ENCODE results near the gene OS9. TPM values are rescaled to one million over a fixed set of nuclear protein-coding genes. Genes with fewer than 3 reads are reported as not detected.
"Not testable (repeated sequence)": the region's sequence is repeated elsewhere in the genome, so short reads cannot be mapped to it uniquely, and the experiment has no call there.

OS9 gene
- total RNA-seq = 100 to 1,000 TPM; 103 to 104 TPM

- Mint-ChIP-seq H3K27ac (no peak within 1 kb of the TSS), H3K4me3 (no peak within 1 kb of the TSS), H3K9me3 (no peaks in the 10 kb centered on the region), H3K27me3 (ENCODE audit: low read depth) (peaks cover 11% of the 10 kb centered on the region), H3K4me1 (ENCODE audit: low read depth) (no peaks in the 10 kb centered on the region), H3K36me3 (ENCODE audit: insufficient read depth in 2 of 2) (peaks cover 10 to 12% of the 10 kb centered on the region in 2 donors)
- ATAC-seq (replicated peaks in 1 of 2) (peak; percentile 96 to 97), DNase-seq (peak; percentile 91 to 97)
Measured at GRCh38 chr12:57693659-57694458, at the start of gene OS9. OS9 (plus strand) TSS chr12:57694132; CDS start chr12:57694162, 30 bp downstream.

- not testable (repeated sequence) for DNase-seq; H3K4me1 Mint-ChIP-seq (ENCODE audit: low read depth); H3K4me3 Mint-ChIP-seq; ATAC-seq (replicated peaks in 1 of 2); H3K27ac Mint-ChIP-seq; H3K9me3 Mint-ChIP-seq; H3K27me3 Mint-ChIP-seq (ENCODE audit: low read depth); H3K36me3 Mint-ChIP-seq (ENCODE audit: insufficient read depth in 2 of 2)
Measured at GRCh38 chr12:57645990-57646658, 47.8 kb upstream of the OS9 start.

- not testable (repeated sequence) for H3K27ac Mint-ChIP-seq; H3K27me3 Mint-ChIP-seq (ENCODE audit: low read depth); H3K9me3 Mint-ChIP-seq; ATAC-seq (replicated peaks in 1 of 2); DNase-seq; H3K4me1 Mint-ChIP-seq (ENCODE audit: low read depth); H3K36me3 Mint-ChIP-seq (ENCODE audit: insufficient read depth in 2 of 2); H3K4me3 Mint-ChIP-seq
Measured at GRCh38 chr12:57646659-57647049, 47.3 kb upstream of the OS9 start.

GRCh38 chr12:57654042-57654441, 39.9 kb upstream of the OS9 start:
- Mint-ChIP-seq H3K36me3 (ENCODE audit: insufficient read depth in 2 of 2) (peaks cover 0 to 2% of the 10 kb centered on the region in 2 donors), H3K4me1 (ENCODE audit: low read depth) (no peaks in the 10 kb centered on the region), H3K27ac (no peak overlapping the region), H3K27me3 (ENCODE audit: low read depth) (no peaks in the 10 kb centered on the region), H3K9me3 (peaks cover 0 to 3% of the 10 kb centered on the region in 2 donors), H3K4me3 (no peak overlapping the region)
- ATAC-seq (replicated peaks in 1 of 2) = no peak
- no peak for DNase-seq

- Mint-ChIP-seq H3K36me3 (ENCODE audit: insufficient read depth in 2 of 2) (no peaks in the 10 kb centered on the region), H3K4me1 (ENCODE audit: low read depth) (no peaks in the 10 kb centered on the region), H3K4me3 (no peak overlapping the region), H3K9me3 (peaks cover 0 to 3% of the 10 kb centered on the region in 2 donors), H3K27ac (no peak overlapping the region), H3K27me3 (ENCODE audit: low read depth) (no peaks in the 10 kb centered on the region)
- no peak for DNase-seq
- no peak for ATAC-seq (replicated peaks in 1 of 2)
Measured at GRCh38 chr12:57655541-57656240, 38.2 kb upstream of the OS9 start.

- H3K27me3 Mint-ChIP-seq (ENCODE audit: low read depth) = not testable (repeated sequence)
Measured at GRCh38 chr12:57656408-57656807, 37.5 kb upstream of the OS9 start.

GRCh38 chr12:57657744-57658143, 36.2 kb upstream of the OS9 start:
- DNase-seq = no peak
- no peak overlapping the region for H3K4me3 Mint-ChIP-seq
- H3K27me3 Mint-ChIP-seq (ENCODE audit: low read depth) = no peaks in the 10 kb centered on the region
- H3K27ac Mint-ChIP-seq = no peak overlapping the region
- peaks cover 0 to 2% of the 10 kb centered on the region in 2 donors for H3K9me3 Mint-ChIP-seq
- H3K36me3 Mint-ChIP-seq (ENCODE audit: insufficient read depth in 2 of 2) = no peaks in the 10 kb centered on the region
- ATAC-seq (replicated peaks in 1 of 2) = no peak
- H3K4me1 Mint-ChIP-seq (ENCODE audit: low read depth) = no peaks in the 10 kb centered on the region

More at GRCh38 chr12:57656408-57656807, 37.5 kb upstream of the OS9 start:
- DNase-seq; H3K27ac Mint-ChIP-seq; H3K4me3 Mint-ChIP-seq; H3K9me3 Mint-ChIP-seq; ATAC-seq (replicated peaks in 1 of 2); H3K36me3 Mint-ChIP-seq (ENCODE audit: insufficient read depth in 2 of 2); H3K4me1 Mint-ChIP-seq (ENCODE audit: low read depth): not testable (repeated sequence)

GRCh38 chr12:57658890-57659289, 35.0 kb upstream of the OS9 start:
- H3K36me3 Mint-ChIP-seq (ENCODE audit: insufficient read depth in 2 of 2) = no peaks in the 10 kb centered on the region
- H3K27ac Mint-ChIP-seq = no peak overlapping the region
- H3K9me3 Mint-ChIP-seq = peaks cover 0 to 2% of the 10 kb centered on the region in 2 donors
- DNase-seq = no peak
- H3K27me3 Mint-ChIP-seq (ENCODE audit: low read depth) = no peaks in the 10 kb centered on the region
- H3K4me3 Mint-ChIP-seq = no peak overlapping the region
- ATAC-seq (replicated peaks in 1 of 2) = no peak
- no peaks in the 10 kb centered on the region for H3K4me1 Mint-ChIP-seq (ENCODE audit: low read depth)

GRCh38 chr12:57661376-57661775, 32.6 kb upstream of the OS9 start:
- ATAC-seq (replicated peaks in 1 of 2) (no peak), DNase-seq (no peak)
- Mint-ChIP-seq H3K4me1 (ENCODE audit: low read depth) (no peaks in the 10 kb centered on the region), H3K9me3 (no peaks in the 10 kb centered on the region), H3K27me3 (ENCODE audit: low read depth) (no peaks in the 10 kb centered on the region), H3K27ac (no peak overlapping the region), H3K4me3 (no peak overlapping the region), H3K36me3 (ENCODE audit: insufficient read depth in 2 of 2) (no peaks in the 10 kb centered on the region)

GRCh38 chr12:57665066-57665820, 28.7 kb upstream of the OS9 start:
- not testable (repeated sequence) for ATAC-seq (replicated peaks in 1 of 2)

GRCh38 chr12:57666897-57667296, 27.0 kb upstream of the OS9 start:
- H3K27ac Mint-ChIP-seq = no peak overlapping the region
- DNase-seq = no peak

More at GRCh38 chr12:57665066-57665820, 28.7 kb upstream of the OS9 start:
- H3K27me3 Mint-ChIP-seq (ENCODE audit: low read depth); H3K27ac Mint-ChIP-seq; H3K9me3 Mint-ChIP-seq; DNase-seq; H3K36me3 Mint-ChIP-seq (ENCODE audit: insufficient read depth in 2 of 2); H3K4me1 Mint-ChIP-seq (ENCODE audit: low read depth); H3K4me3 Mint-ChIP-seq: not testable (repeated sequence)

GRCh38 chr12:57669691-57670090, 24.2 kb upstream of the OS9 start:
- ATAC-seq (replicated peaks in 1 of 2); H3K9me3 Mint-ChIP-seq; H3K4me1 Mint-ChIP-seq (ENCODE audit: low read depth); H3K36me3 Mint-ChIP-seq (ENCODE audit: insufficient read depth in 2 of 2); H3K4me3 Mint-ChIP-seq; DNase-seq; H3K27ac Mint-ChIP-seq: not testable (repeated sequence)
- peaks cover 14% of the 10 kb centered on the region for H3K27me3 Mint-ChIP-seq (ENCODE audit: low read depth)

More at GRCh38 chr12:57666897-57667296, 27.0 kb upstream of the OS9 start:
- H3K9me3 Mint-ChIP-seq = no peaks in the 10 kb centered on the region
- H3K36me3 Mint-ChIP-seq (ENCODE audit: insufficient read depth in 2 of 2) = no peaks in the 10 kb centered on the region
- H3K4me1 Mint-ChIP-seq (ENCODE audit: low read depth) = no peaks in the 10 kb centered on the region
- no peak for ATAC-seq (replicated peaks in 1 of 2)
- H3K27me3 Mint-ChIP-seq (ENCODE audit: low read depth) = peaks cover 8% of the 10 kb centered on the region
- H3K4me3 Mint-ChIP-seq = no peak overlapping the region
